Measurements from ENCODE around the gene AXIN1.
A peak's percentile ranks its signal among the peaks of the same experiment; 100 is the strongest.
"Not testable (repeated sequence)": the region's sequence is repeated elsewhere in the genome, so short reads cannot be mapped to it uniquely, and the experiment has no call there.

AXIN1 gene

GRCh38 chr16:352547-353403 is at the start of gene AXIN1:
AXIN1 (minus strand) TSS chr16:352723; CDS start chr16:347025, 5,698 bp downstream.
- peak; percentile 95 for DNase-seq (ENCODE audit: low spot score)

DNA sequence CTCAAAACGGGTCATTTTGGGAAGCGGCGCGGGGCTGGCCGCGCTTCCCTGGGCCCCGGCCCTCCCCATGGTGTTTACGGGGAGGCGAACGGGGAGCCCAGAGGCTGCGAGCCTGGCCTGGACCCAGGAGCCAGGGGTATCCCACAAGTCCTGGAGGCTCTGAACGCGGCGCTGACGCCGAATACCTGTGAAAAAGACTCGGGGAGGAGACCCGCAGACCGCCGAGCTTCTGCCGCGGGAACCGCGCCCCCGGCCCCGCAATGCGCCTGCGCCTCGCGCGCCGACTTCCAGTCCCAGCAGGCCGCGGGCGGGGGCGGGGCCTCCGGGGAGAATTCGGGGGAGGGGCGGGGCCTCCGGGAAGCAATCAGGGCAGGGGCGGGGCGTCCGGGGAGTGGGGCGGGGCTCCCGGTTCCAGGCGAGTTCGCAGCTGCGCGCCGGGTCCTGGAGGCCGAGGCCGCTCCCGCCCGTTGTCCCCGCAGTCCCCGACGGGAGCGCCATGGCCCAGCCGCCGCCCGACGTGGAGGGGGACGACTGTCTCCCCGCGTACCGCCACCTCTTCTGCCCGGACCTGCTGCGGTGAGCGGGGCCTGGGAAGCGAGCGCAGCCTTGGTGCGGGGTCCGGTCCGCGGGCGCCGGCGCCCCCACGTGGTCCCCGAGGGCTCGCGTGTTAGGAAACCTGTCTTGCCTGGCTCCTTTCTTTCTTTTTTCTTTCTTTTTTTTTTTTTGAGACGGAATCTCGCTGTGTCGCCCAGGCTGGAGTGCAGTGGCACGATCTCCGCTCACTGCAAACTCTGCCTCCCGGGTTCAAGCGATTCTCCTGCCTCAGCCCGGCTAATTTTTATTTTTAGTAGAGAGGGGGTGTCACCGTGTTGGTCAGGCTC is 49.2 kb upstream of the AXIN1 start, which contains the start of gene DECR2:
Gene DECR2 (plus strand): TSS at position 418 of the 881 bp plus-strand sequence. CDS start 79 bp downstream, at position 497.
- peak; percentile 95 for DNase-seq (ENCODE audit: low spot score)

DNA sequence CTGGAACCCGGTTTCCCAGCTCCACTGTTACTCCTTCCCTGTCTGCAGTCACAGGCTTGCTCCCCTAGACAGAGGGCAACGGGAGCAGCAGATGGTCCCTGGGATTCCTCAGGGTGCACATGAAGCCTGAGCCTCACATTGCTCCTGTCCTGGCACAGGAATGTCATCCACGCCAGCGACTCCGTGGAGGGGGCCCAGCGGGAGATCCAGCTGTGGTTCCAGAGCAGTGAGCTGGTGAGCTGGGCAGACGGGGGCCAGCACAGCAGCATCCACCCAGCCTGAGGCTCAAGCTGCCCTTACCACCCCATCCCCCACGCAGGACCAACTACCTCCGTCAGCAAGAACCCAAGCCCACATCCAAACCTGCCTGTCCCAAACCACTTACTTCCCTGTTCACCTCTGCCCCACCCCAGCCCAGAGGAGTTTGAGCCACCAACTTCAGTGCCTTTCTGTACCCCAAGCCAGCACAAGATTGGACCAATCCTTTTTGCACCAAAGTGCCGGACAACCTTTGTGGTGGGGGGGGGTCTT is 47.6 kb upstream of the AXIN1 start:
- DNase-seq (ENCODE audit: low spot score): no peak

GRCh38 chr16:399340-400019 is 47.0 kb upstream of the AXIN1 start:
- DNase-seq (ENCODE audit: low spot score): no peak

DNA sequence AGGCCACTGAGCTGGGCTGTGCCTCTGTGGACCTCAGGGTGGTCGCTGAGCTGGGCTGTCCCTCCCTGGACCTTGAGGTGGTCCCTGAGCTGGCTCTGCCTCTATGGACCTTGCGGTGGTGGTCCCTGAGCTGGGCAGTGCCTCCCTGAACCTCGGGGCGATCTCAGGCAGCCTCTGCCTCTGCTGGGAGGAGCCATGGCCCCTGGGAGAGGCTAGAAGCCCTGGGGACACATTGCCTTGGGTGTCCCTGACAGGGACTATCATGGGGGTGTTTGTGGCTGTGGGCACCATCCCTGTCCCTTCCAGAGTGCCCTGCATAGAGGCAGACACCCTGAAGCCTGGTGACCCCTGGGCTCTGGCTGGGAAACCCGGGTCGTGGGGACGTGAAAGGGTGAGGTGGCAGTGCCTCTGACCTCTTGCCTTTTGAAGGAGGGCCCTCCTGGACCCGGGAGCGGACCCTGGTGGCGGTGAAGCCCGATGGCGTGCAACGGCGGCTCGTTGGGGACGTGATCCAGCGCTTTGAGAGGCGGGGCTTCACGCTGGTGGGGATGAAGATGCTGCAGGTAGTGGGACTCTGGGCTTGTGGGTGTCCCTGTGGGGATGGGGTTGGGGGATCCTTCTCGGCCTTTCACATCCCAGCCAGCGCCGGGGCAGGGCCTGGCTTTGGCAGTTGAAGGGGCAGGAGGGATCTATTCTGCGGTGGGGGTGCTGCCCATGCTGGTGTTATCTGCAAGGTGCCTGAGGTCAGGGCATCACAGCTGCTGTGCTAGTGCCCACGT is 46.2 kb upstream of the AXIN1 start:
- DNase-seq (ENCODE audit: low spot score): no peak

GRCh38 chr16:397736-398332 is 45.3 kb upstream of the AXIN1 start:
- DNase-seq (ENCODE audit: low spot score): no peak

- no peak for DNase-seq (ENCODE audit: low spot score)
Measured at GRCh38 chr16:397135-397661, 44.7 kb upstream of the AXIN1 start, which contains the start of gene NME4. NME4 (plus strand) TSS chr16:397199; CDS start chr16:397223, 24 bp downstream.

DNA sequence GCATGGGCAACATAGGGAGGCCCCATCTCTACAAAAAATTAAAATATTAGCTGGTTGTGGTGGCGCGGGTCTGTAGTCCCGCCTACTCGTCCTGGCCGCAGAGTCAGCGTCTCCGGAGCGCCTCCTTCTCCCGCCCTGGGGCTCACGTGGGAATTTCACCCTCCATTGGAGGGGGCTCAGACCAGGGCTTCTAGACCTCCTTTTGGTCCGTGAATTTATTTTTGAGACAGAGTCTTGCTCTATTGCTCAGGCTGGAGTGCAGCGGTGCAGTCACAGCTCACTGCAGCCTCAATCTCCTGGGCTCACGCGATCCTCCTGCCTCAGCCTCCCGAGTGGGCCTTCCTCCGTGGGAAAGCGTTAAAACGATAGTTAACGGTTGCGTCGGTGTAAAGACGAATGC is 44.1 kb upstream of the AXIN1 start:
- DNase-seq (ENCODE audit: low spot score): no peak

DNA sequence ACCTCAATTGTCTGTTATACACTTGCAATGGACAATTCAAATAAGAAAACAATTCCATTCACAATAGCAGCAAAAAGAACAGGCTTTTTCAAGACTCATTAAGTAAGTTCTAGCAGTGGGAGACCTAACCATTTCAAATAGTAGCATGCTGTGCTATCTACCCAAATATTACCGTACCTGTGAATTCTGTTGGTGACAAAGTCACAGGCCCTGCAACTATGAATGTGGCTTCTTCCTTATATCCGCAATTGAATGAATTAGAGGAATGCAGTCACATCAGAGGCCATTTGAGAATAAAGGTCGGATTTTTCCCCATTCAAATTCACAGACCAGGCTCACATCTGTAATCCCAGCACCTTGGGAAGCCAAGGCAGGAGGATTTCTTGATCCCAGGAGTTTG is 43.7 kb upstream of the AXIN1 start:
- DNase-seq (ENCODE audit: low spot score): no peak

DNA sequence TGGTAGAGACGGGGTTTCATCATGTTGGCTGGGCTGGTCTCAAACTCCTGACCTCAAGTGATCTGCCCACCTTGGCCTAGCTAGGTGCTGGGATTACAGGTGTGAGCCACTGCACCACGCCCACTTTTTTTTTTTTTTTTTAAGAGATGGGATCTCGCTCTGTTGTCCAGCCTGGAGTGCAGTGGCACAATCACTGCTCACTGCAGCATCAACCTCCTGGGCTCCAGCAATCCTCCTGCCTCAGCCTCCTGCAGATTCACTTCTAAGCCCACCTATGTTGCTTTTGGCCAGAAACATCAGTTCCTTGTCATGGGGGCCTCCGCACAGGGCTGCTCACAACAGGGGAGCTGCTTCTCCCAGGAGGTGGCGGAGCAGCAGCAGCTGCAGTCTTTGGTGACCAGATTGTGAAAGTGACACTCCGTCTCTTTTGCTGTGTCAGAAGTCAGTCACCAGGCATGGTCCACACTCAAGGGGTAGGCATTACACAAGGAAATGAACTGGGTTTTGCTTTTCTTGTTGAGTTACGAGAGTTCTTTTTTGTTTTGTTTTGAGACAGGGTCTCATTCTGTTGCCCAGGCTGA is 40.0 kb upstream of the AXIN1 start:
- no peak for DNase-seq (ENCODE audit: low spot score)

GRCh38 chr16:391885-392335 is 39.4 kb upstream of the AXIN1 start:
- DNase-seq (ENCODE audit: low spot score): peak; percentile 66

DNA sequence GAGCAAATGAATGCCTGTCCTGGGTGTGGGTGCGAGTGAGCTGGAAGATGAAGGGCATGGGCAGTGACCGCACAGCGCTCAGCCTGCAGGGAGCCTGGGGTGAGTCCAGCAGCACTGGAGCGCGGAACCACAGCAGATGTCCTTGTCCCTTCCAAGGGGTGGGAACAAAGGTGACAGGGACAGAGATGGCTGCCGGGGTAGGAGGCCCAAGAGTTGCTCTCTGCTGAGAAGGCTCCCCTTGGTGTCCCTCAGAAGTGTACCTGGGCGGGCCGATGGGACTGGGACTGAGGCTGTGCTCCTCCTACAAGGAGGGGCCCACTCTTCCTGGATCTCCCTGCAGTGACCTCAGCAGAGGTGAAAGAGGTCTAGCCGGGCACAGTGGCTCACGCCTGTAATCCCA is 36.8 kb upstream of the AXIN1 start:
- no peak for DNase-seq (ENCODE audit: low spot score)

DNA sequence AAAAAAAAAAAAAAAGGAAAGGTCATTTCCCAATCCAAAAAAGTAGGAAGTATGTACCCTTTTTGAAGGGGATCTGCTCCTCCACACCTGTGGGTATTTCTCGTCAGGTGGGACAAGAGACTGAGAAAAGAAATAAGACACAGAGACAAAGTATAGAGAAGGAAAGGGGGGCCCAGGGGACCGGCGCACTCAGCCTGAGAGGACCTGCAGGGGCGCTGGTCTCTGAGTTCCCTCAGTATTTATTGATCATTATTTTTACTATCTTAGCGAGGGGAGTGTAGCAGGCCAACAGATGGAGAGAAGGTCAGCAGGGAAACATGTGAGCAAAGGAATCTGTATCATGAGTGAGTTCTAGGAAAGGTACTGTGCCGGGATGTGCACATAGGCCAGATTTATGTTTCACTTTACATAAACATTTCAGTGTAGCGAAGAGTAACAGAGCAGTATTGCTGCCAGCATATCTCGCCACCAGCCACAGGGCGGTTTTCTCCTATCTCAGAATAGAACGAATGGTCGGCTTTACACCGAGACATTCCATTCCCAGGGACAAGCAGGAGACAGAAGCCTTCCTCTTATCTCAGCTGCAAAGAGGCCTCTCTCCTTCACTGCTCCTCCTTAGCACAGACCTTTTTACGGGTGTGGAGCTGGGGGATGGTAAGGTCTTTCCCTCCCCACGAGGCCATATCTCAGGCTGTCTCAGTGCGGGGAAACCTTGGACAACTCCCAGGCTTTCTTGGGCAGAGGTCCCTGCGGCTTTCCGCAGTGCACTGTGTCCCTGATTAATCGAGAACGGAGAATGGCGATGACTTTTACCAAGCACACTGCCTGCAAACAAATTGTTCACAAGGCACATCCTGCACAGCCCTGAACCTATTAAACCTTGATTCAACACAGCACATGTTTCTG is 35.5 kb upstream of the AXIN1 start:
- DNase-seq (ENCODE audit: low spot score): not testable (repeated sequence)

DNA sequence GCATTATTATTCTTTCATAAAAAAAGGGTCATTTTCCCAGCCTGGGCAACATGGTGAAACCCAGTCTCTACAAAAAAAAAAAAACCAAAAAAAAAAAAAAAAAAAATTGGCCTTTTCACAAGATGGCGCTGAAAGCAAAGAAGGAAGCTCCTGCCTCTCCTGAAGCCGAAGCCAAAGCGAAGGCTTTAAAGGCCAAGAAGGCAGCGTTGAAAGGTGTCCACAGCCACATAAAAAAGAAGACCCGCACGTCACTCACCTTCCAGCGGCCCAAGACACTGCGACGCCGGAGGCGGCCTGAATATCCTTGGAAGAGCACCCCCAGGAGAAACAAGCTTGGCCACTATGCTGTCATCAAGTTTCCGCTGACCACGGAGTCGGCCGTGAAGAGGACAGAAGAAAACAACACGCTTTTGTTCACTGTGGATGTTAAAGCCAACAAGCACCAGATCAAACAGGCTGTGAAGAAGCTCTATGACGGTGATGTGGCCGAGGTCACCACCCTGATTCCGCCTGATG is 34.2 kb upstream of the AXIN1 start:
- DNase-seq (ENCODE audit: low spot score): peak; percentile 70

DNA sequence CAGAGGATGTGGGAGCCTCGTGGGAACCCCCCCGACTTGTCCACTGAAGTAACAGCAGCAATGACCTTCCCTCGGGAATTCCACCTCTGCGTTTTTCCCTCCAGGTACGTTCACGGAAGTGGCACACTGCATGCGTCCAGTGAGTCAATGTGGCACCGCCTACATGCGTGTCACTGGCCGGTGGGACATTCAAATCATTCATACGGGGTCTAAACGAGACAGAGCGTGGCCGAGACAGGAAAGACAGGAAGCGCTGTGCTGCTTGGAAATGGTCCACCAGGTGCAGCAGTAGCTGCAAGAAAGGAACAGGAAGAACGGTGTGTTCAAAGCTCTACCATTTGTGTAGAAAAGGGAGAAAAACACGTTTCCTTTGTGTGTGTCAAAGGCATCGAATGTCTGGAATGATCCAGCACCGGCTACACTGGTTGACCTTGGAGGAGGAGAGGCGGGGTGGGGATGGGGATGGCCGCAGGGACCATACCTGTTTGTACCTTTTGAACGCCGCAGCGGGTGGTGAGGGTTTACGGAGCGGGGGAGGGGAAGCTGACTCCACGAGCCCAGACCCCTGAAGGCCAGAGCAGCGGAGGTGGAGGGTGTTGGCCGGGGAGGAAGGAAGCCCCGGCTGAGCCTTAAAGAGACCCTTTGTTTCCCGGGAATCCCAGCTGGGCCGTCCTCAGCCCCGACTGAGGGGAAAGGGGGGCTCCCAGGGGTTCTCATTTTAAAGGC is 31.0 kb upstream of the AXIN1 start:
- DNase-seq (ENCODE audit: low spot score): no peak

DNA sequence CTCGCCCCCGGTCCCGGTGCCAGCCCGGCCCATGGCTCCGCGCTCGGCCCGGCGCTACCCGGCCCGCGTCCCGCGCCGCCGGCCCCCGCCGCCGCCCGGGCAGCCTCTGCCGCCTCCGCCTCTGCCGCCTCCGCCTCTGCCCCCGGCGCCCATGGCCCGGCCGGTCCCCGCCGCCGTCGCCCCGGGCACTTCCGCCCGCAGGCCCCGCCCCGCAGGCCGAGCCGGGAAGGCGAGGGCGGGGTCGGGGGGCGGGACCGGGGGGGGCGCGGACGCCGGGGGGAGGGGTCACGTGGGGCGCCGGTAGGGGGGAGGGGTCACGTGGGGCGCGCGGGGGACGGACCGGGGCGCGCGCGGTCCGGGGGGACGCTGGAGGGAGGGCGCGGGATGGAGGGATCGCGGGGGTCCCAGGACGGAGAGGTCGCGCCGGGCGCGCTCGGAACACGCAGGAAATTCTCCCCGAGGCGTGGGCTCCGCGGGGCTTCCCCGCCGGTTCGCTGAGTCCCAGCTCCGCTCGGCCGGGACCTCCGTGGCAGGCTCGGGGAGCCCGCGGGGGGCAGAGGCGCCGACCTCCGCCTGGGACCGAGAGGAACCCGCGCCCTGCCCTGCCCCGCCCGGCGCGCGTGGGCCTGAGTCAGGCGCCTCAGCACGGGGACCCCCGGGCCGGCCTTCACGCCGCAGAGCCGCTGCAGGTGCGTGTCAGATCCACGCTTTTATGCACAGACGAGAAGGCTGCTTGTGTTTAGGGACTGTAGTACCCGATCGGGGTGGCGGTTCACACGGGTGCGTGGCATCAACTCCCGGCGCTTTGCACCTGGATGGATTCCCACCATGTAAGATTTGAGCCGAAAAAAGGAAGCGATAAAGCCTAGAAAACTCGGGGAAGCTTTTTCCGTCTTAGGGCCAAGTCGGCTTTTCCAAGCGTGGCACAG is 29.5 kb upstream of the AXIN1 start, which contains the start of gene PGAP6:
Gene PGAP6 (minus strand): TSS at position 190 of the 929 bp plus-strand sequence. CDS start 157 bp downstream, at position 33.
- DNase-seq (ENCODE audit: low spot score): no peak
